ENCODE data around the gene AGRN.
"Not testable (repeated sequence)": the region's sequence is repeated elsewhere in the genome, so short reads cannot be mapped to it uniquely, and the experiment has no call there.

Gene AGRN

DNA sequence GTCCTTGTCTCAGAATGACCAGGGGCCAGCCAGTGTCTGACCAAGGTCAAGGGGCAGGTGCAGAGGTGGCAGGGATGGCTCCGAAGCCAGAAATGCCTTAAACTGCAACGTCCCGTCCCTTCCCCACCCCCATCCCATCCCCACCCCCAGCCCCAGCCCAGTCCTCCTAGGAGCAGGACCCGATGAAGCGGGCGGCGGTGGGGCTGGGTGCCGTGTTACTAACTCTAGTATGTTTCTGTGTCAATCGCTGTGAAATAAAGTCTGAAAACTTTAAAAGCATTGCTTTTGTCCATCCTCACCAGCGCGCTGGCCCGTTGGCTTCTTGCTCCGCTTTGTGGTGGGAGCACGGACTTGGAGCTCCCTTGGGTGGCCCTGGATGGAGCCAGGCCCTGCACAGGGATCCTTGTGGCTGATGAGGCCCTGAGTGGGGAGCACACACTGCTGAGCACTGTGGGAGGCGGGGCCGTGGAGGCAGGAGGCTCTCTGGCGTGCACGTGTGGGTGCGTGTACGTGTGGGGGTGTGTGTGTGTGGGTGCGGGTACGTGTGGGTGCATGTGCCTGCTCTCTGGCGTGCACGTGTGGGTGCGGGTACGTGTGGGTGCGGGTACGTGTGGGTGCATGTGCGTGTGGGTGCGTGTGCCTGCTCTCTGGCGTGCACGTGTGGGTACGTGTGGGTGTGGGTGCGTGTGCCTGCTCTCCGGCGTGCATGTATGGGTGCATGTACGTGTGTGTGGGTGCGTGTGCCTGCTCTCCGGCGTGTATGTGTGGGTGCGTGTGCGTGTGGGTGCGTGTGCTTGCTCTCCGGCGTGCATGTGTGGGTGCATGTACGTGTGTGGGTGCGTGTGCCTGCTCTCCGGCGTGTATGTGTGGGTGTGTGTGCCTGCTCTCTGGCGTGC lies 36.2 kb downstream of the AGRN start:
- DNase-seq = no peak

DNA sequence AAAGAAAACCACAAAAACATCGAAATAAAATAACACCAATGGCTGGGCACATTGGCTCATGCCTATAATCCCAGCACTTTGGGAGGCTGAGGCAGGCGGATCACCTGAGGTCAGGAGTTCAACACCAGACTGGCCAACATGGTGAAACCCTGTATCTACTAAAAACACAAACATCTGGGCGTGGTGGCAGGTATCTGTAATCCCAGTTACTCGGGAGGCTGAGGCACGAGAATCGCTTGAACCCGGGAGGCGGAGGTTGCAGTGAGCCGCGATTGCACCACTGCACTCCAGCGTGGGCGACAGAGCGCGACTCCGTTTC lies 37.8 kb downstream of the AGRN start:
- DNase-seq = not testable (repeated sequence)

DNA sequence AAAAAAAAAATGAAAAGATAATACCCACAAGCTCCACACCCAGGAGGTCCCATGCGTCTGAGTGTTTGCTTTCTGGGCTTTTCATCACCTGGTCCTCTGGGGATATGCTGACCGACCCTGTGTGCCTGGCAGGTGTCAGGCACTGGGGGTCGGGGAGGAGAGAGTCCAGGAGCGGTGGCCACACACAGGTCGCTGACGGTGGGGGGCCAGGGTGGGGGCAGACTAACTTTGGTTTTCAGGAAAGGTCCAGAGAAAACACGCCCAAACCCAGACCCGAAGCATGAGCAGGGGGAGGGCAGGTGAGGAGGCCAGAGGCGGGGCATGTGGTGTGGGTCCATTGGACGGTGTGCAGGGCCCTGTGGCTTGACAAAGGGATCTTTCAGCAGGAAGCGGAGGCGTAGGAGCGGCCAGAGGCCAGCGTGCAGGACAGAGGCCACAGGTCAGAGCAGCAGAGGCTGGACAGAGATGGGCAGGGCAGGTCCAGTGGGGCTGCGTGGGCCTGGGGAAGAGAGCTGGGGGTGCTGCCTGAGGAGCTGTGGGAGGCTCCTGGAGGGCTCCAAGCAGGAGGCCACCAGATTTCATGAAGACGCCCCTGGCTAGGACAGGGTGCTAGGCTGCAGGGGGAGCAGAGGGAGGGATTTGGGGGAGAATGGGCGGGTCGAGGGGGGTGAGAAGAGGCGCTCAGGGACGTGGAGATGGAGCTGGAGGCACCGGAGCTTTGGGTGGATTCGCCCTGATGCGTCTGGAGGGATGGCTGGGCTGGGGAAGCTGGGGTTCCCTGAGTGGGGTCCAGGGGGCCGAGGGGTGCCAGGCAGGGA lies 38.4 kb downstream of the AGRN start:
- DNase-seq = no peak

DNA sequence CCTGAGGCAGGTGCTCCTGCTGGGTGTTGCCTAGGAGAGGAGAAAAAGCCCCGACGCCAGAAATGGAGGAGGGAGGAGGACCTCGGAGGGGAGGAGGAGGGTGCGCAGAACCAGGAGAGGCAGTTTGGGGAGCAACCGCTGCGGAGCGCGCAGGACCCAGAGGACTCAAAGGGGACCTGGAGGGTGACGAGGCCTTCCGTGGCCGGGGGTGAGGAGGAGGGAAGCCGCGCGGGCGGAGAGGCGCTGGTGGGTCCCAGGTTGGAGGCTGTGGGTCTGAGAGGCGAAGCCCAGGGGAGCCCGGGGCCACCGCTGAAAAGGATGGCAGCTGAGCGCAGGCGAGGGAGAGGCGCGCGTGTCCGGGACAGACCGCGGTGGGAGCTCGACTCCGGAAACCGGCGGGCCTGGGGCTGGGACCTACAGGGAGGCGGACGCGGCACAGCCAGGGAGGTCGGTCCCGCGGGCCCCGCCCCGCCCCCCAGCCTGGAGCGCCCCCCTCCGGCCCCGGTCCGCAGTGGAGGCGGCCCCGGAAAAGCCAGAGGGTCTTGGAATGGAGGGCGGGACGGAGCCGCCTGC lies 39.1 kb downstream of the AGRN start:
- peak; percentile 79 for DNase-seq

DNA sequence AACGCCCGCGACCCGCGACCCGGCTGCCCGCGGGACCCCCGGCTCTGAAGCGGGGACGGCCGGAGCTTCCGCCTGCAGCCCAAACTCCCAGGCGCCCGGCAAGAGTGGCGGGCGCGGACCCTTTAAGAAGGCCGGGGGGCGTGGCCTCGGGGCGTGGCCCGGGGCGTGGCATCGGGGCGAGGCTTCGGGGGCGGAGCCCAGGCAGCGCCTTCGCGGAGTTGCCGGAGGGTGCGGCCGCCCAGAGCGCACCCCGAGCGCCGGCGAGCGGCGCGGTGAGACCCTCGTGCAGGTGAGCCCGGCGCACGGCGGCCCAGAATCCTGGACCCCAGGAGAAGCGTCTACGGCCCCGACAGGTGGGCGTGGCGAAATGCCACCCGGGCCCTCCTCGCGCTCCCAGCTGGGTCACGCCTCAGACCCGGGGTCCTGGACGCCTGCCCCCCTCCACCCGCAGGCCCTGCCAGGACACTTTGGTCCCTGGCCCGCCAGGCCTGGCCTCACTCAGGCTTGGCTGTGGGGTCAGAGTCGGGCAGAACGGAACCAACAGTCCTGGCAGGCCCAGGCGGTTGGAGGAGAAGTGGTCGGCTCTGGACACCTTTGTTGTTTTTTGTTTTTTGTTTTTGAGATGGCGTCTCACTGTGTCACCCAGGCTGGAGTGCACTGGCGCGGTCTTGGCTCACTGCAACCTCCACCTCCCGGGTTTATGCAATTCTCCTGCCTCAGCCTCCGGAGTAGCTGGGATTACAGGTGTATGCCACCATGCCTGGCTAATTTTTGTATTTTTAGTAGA lies 39.8 kb downstream of the AGRN start:
- peak; percentile 97 for DNase-seq

DNA sequence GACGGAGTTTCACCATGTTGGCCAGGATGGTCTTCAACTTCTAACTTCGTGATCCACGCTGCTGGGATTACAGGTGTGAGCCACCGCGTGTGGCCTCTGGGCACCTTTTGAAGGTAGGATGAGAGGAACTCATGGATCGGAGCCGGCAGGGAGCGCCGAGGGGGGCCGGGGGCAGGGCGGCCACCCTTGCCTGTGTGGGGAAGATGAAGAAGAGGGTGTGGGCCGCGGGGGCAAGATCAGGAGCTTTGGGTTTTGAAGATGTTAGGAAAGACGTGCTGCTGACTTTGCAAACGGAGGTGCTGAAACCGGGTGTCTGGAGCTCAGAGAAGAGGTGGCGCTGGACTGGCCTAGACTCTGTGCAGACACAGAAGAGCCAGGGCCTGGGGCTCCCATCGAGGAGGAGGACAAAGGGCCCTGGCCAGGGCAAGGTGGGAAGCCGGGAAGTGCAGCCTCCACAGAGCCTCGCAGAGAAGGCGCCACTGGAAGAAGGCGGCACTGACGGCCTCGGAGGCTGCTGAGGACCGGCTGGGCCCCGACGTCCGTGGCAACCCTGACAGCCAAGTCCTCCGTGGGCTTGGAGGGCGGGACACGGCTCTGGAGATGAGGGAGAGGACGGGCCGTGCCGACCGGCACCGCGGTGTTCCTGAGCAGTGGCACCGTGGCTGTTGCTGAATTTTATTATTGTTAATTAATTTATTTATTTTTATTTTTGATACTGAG lies 40.5 kb downstream of the AGRN start:
- no peak for DNase-seq

DNA sequence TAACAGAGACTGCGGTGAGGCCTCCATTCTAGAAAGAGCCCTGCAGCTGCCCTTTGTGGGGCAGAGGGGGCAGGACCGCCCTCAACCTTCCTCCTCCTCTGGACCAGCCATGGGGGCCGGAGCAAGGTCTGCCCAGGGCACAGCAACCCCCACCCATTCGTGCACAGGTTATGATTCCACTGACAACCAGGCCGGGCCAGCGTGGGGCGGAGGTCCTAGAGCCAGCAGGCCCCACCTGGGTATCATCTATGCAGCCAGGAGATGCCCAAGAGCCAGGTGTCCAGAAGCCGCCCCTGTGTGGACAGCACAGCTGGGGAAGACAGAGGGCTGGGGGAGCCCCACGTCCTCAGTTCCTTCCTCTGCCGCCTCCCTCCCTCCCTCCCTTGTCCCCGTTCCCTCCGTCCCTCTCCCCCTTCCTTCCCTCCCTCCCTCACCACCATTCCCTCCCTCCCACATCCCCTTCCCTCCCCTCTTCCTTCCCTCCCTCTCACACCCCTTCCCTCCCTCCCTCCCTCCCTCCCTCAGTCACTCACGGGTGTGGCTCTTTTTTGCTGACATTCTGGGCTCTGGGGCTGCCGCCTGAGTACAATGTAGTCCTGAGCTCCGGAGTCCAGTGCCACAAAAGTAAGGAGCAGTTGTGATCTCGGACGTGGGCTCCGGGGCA lies 41.9 kb downstream of the AGRN start:
- DNase-seq = no peak

DNA sequence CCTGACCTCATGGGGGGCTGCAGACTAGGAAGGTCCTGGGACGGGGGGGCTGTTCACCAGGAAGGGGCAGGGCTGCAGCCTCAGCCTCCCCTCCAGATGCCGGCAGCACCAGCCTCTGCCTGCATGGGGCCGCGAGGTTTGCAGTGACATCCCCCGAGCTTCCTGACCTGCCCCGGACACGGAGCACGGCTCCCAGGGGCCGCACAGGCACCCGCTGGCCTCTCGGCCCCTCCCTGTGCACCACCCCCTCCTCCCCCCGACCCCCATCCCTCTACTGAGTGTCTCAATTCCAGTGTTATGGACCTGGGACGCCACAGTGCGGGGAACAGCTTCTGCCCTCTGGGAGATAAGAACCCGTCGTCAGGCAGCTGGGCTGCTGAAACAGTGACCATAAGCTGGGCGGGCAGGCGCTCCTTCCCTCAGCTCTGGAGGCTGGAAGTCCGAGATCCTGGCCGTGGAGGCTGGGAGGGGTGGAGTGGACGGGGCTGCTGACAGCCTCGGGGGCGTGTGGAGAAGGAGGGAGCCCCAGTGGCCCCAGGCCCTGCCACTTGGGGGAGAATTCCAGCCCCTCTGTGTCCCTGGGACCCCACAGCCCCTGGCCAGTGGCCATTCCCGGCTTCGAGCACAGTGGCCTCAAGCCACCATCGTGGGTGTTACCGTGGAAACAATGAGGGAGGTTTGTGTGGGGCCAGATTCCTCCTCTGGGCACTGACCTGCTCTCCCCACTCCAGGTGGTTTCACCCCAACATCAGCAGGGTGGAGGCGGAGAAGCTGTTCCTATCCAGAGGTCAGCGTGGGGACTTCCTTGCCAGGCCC lies 42.6 kb downstream of the AGRN start:
- no peak for DNase-seq

DNA sequence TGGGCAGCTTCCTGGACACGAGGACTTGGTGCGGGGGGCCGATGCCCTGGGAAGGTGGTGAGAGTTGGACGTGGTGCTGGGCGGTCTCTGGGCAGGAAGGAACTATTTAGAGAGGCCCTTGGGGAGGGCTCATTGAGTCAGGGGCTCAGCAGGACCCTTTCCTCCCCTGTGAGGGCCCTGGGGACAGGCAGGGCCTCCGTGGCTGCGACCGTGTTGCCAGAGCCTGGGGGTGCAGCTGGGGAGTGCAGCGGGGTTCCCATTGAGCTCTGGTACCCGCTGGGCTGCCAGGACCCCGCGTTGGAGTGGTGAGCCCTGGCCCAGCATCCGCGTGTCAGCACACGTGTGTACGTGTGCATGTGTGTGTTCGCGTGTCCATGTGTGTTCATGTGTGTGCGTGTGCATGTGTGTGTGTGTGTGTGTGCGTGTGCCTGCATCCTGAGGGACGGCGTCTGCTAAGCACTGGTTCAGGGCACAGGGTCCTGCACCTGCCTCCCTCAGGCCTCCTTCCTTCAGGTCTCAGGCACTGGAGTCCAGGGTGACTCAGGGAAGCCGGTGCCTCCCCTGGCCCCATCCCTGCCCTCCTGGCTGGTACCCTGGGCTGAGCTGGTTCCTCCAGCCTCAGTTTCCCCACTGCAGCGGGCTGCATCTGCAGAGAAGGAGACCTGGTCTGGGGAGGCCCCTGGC lies 43.5 kb downstream of the AGRN start:
- no peak for DNase-seq

DNA sequence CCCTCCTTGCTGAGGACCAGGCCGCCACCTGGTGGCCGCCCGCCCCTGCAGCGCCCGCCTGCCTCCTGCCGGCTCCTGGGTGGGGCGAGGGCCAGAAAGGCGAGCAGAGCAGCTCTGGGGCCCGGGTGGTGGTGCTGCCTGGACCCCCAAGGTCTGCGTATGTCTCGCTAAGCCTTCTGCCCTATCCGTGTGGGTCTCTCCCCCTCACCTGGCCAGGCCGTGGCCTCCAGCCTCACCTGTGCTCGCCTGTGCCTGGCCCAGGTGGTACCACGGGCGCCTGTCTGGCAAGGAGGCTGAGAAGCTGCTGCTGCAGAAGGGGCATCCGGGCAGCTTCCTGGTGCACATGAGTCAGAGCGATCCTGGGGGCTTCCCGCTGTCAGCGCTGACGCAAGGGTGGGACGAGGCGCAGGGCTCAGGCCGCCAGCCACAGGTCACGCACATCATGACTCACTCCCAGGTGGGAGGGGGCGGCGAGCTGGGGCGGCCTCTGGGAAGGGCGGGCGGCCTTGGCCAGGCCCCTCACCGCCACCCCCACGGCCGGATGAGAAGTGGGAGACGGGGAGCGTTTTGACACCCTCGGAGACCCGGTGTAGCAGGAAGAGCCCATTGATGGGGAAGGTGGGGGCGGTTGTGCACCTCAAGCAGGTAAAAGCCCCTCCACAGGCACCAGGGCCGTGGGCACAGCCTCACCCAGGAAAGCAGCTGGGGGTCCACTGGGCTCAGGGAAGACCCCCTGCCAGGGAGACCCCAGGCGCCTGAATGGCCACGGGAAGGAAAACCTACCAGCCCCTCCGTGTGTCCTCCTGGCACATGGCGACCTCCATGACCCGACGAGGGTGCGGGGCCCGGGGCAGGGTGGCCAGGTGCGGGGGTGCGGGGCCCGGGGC lies 44.3 kb downstream of the AGRN start:
- peak; percentile 96 for DNase-seq

DNA sequence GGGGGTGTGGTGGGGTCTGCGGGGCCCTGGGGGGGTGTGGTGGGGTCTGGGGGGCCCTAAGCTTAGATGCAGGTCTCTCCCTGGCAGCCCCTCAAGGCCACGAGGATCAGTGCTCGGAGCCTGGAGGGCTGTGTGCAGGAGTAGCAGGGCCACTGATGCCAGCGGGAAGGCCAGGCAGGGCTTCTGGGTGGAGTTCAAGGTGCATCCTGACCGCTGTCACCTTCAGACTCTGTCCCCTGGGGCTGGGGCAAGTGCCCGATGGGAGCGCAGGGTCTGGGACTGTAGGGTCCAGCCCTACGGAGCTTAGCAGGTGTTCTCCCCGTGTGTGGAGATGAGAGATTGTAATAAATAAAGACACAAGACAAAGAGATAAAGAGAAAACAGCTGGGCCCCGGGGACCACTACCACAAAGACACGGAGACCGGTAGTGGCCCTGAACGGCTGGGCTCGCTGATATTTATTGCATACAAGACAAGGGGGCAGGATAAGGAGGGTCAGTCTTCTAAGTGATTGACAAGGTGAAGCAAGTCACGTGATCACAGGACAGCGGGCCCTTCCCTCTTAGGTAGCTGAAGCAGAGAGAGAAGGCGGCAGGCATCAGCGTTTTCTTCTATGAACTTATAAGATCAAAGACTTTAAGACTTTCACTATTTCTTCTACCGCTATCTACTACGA lies 45.5 kb downstream of the AGRN start:
- no peak for DNase-seq

DNA sequence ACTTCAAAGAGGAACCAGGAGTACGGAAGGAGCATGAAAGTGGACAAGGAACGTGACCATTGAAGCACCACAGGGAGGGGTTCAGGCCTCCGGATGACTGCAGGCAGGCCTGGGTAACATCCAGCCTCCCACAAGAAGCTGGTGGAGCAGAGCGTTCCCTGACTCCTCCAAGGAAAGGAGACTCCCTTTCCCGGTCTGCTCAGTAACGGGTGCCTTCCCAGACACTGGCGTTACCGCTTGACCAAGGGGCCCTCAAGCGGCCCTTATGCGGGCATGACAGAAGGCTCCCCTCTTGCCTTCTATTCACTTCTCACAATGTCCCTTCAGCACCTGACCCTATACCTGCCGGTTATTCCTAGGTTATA lies 46.0 kb downstream of the AGRN start:
- not testable (repeated sequence) for DNase-seq

DNA sequence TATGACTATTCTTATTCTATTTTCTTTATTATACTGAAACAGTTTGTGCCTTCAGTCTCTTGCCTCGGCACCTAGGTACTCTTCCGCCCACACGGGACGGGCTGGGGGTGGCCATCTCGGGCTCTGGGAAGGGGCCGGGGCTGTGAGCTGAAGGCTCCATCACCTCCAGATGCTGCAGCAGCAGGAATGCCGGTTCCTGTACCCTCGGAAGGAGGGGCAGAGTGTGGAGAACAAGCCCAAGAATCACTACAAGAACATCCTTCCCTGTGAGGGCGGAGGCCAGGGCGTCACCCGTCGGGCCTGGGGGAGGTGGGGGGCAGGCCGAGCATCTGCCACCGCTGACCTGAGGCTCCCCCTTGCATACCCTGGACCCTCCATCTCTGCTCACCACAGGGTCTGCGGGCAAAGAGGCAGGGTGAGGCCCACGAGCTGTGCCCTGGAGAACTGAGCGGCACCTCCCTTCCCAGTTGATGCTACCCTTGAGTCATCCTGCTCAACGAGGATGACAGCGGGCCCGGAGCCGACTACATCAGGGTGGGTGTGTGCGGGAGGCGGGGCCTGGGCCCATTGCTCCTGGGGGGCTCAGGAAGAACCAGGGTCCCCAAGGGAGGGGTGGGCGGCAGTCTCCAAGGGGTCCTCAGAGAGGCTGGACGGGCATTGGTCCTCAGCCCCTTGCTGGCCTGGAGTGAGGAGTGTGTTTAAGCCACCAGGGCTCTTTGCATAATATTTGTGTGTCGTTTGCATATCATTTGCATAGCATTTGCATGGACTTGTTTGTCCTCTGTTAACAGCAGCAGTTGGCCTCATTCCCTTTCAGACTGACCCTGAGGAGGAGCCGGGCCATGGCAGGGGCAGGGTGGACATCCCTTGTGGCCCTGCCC lies 46.7 kb downstream of the AGRN start:
- no peak for DNase-seq

DNA sequence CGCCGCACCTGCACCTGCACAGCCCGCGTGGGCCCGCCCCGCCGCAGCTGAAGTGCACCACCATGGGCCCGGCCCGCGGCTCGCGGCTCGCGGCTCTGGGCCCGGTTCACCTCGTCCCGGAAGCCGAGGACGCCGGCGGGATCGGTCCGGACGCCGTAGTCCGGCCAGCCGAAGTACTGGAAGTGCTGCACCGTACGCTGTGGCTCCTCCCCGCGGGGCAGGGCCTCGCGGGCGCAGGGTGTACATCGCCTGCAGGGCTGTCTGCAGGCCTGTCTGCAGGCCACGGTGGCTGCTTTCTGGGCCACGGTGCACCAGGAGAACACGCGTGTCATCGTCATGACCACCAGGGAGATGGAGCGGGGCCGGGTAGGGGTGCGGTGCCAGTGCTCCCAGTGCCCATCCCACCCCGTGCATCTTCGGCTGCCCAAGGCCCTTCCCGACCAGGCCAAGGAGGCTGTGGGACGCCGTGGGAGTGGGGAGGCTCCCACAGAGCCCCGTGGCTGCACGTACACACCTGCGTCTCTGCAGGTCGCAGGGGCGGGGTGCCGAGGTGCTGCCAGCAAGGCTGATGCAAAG lies 47.5 kb downstream of the AGRN start:
- no peak for DNase-seq

DNA sequence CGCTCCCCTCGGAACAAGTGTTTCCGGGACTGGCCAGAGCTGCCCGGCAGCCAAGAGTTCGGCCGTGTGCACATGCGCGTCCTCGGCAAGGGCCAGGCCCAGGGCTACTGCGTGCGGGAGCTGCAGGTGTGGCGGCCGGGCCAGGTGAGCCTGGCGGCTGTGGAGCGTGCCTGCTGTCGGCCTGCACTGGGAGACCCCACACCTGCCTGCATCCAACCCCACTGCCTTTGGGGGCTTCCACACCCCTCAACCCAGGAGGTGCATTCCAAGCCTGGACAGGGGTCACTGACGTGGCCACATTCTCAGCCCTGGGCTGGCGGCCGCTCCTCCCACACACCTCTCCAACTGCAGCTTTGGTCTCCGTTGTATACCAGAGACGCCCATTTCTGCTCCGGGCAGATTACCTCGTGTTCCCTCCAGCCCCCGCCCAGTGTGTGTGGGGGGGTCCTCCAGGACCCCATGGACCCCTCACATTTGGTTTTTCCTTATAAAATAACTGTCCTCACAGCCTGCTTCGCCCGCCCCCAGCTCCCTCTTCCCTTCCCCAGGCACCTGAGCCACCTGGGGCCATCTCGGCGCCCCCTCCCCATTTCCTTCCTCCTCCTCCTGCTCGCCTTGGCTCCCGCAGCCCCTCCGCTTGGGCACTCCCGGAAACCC lies 48.1 kb downstream of the AGRN start:
- no peak for DNase-seq

DNA sequence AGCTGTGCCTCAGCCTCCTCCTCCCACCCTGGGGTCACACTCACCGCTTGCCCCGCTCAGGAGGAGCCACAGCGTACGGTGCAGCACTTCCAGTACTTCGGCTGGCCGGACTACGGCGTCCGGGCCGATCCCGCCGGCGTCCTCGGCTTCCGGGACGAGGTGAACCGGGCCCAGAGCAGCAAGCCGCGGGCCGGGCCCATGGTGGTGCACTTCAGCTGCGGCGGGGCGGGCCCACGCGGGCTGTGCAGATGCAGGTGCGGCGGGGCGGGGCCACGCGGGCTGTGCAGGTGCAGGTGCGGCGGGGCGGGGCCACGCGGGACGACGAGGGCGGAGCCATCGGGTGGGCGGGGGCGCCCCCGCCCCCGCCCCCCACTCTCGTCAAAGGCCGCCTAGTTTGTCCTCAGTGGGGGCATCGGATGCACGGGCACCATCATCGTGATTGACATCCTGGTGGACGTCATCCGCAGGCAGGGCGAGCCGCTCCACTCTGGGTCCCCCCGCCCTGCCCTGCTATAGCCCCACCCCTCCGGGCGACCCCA lies 48.7 kb downstream of the AGRN start:
- DNase-seq = peak; percentile 83

All from activated effector memory CD4-positive, alpha-beta T cell treated with anti-CD3 and anti-CD28 coated beads, Interleukin-2, amount 50 U/mL, for 16 hours (primary cell).